GM19351 (cell line): ENCODE data around the gene HNRNPDL.
A peak's percentile ranks its signal among the peaks of the same experiment; 100 is the strongest.
"Not testable (repeated sequence)": the region's sequence is repeated elsewhere in the genome, so short reads cannot be mapped to it uniquely, and the experiment has no call there.

Experiments
- ATAC-seq: cut with Tn5 transposase; IDR thresholded peaks from one replicate; pipeline ENCODE4 v1.9.1; 2021; ENCODE audit warnings: mild to moderate bottlenecking, moderate library complexity; ENCODE audit not compliant: unreplicated experiment

Gene HNRNPDL

DNA sequence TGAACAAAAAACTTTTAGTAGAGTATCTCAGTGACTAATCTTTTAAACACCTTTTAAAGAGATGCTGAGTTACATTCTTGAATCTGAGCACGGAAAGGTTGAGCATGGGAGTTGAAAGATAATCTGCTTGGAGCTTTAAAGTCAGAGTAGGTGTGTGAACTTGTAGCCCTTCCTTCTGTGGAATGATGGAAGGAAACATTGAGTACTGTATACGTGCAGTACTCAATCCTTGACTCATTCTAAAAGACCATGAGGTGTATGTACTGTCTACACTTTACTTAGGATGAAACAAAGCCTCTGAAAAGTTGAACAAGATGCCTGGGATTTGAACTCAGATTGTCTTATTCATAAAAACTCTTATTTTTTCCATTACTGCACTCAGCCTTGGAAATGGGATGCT is 3.5 kb upstream of the HNRNPDL start:
- no peak for ATAC-seq

DNA sequence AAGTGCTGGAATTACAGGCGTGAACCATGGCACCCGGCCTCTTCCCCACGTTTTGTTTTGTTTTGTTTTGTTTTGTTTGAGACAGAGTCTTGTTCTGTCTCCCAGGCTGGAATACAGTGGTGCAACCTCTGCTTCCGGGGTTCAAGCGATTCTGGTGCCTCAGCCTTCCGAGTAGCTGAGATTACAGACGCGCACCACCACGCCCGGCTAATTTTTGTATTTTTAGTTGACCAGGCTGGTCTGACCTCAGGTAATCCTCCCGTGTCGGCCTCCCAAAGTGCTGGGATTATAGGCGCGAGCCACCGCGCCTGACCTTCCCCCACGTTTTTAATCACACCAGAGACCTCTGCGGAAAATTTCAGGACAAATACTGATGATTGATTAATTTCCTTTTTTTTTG is 2.3 kb upstream of the HNRNPDL start:
- ATAC-seq: no peak

- ATAC-seq: no peak
Observed at GRCh38 chr4:82431831-82432230, 1.6 kb upstream of the HNRNPDL start.

DNA sequence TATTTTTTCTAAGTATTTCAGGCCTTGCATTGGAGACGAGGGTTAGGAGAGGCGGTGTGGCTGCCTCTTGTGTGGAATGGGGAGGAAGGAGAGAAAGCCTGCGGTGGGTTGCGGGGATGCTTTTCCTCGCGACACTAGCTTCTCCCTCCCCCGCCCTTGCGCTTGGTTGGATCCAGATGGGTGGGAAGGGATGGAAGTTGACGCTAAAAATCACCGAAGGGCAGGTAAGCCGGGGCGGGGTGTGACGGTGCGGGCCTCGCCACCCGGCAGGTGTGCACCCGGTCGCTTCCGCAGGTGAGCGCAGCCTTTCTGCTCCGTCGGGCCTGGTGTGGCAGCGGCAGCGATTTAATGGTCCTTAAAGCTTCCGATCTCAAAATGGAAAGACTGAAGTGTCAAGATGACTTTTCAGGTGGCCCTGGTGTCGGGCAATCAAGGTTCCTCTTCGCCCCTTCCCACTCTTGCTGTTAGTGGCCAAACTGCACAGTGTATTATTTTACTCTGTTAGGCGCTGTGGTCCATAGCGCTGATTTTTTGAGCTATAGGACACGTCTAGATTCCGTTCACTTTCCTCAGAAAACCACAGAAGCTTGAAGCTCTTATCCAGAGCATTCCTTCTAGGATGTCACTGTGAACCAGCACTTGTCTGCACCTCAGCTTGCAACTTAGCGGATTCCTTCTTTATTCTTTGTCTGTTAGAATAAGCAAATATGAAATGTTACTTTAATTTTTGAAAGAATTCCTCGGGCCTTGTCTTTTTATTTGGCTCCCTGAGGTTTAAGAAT is 893 bp upstream of the HNRNPDL start:
- no peak for ATAC-seq

GRCh38 chr4:82429728-82430192 is 502 bp downstream of the HNRNPDL start:
- peak; percentile 14 for ATAC-seq

DNA sequence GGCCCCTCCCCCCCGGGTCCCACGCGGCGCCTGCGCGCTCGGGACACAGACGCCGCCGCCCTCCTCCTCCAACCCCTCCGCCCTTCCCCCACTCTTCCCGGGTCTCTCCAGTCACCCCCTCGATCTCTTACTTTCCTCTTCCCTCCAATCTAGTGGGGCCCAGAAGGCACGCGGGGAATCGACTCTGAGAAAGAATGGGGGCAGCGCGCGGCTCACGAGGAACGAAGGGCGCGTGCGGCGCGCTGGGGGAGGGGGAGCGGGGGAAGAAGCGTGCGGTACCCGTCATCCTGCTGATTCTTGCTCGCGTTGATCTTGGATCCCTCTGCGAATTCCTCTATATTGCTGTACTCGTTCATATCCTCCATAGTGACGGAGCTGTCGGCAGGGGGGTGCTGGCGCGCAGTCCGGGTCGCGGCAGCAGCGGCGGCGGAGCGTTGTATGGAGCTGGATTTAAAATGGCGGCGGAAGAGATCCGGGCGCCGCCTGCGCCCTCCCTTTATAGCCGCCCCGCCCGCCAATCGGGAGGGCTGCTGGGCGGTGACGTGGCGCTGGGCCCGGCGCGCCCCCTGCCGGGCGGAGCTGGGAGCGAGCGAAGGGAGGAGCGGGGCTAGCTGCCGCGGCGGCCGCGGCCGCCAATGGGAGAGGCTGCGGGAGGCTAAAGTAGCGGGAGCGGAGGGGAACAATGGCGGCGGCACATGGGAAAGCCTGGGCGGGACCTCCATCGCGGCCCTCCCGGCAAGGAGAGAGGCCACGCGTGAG is 1.1 kb downstream of the HNRNPDL start:
- peak; percentile 44 for ATAC-seq

DNA sequence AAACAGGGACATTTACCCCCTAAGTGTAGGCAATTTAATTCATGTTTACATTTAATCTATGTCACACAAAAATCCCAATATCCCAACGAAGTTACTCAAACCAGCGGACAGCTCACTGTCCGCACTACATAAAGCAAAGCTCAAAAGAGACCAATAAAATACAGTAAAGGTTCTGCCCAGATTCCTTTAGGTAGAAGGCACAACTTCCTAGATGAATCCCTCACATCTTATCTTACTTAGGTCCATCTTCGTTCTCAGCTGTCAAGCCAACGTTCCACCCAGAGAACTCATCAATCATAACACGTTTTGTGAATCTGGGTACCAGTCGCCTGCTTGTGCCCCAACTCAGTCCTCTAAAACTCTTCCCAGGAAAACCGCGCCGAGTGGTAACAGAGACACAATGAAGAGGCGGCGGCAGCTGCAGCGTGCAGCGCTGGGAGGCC is 1.7 kb downstream of the HNRNPDL start:
- no peak for ATAC-seq

GRCh38 chr4:82425478-82425877 is 4.8 kb downstream of the HNRNPDL start:
- ATAC-seq: no peak

DNA sequence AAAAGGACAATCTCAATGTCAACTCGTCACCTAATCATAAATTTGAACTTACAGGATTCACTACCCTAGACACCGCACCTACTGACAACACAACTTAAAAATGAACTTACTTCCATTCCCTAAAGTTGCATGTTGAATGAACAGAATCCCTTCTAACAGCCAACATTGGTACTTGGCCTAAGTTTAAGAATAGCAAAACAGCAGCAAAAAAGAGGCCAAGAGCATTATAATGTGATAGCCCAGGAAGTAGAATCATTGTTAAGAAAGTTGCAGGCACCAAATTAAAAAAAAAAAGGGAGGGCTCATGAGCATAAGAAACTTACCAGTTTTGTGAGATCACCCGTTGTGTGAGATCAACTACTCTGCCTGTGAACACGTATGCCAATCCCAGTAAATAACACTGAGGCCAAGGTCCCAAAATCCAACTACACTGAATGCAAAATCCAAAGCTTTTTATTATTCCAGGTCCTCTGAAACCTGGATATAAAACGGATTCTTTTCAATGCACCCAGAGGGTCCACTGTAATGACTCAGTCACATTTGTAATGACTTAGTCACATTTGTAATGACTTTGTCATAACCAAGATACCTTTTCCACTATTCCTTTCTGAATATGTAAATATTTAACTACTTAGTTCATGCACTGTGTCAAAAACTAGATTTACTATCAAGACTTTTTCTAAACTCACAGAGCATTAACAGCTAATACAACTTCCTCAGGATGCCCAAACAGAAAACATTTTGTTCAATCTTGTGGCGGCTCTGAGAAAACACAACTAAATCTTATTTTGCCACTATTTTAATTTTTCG is 6.8 kb downstream of the HNRNPDL start:
- ATAC-seq: no peak

DNA sequence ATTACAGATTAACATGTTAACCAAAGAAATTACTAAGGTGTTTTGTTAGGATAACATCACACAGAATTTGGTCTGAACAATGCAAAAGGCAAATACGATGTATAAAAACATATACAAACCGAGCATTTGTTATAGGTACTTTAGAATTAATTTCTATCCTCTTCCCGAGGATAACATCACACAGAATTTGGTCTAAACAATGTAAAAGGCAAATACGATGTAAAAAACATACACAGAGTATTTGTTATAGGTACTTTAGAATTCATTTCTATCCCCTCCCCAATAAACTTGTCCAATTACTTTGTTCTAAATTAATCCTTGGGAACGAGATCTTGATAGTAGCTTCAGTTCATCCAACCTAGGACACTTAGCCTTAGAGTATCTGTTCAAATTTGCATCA is 7.6 kb downstream of the HNRNPDL start:
- no peak for ATAC-seq

GRCh38 chr4:82421796-82422560 is 8.3 kb downstream of the HNRNPDL start:
- ATAC-seq: no peak

DNA sequence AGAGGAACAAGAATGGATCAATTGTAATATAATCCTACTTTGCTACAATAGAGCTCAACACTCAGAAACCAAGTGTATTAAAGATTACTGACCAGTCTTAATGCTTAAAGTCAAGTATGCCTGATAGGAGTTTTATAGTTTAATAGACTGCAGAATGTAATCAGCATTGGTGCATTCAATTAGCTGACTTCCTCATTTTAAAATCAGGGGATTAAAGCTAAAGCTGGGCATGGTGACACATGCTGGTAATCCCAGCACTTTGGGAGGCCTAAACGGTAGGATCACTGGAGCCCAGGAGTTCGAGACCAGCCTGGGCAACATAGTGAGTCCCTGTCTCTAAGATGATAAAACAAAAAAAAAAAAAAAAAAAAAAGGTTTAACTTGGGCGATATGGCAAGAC is 10.8 kb downstream of the HNRNPDL start:
- ATAC-seq: no peak

DNA sequence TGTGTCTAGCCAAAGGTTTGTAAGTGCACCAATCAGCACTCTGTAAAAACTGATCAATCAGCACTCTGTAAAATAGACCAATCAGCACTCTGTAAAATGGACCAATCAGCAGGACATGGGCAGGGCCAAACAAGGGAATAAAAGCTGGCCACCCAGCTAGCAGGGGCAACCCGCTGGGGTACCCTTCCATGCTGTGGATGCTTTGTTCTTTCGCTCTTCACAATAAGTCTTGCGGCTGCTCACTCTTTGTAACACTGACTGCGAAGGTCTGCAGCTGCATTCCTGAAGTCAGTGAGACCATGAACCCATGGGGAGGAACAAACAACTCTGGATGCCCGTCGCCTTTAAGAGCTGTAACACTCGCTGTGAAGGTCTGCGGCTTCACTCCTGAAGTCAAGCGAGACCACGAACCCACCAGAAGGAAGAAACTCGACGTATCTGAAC is 14.3 kb downstream of the HNRNPDL start:
- no peak for ATAC-seq

DNA sequence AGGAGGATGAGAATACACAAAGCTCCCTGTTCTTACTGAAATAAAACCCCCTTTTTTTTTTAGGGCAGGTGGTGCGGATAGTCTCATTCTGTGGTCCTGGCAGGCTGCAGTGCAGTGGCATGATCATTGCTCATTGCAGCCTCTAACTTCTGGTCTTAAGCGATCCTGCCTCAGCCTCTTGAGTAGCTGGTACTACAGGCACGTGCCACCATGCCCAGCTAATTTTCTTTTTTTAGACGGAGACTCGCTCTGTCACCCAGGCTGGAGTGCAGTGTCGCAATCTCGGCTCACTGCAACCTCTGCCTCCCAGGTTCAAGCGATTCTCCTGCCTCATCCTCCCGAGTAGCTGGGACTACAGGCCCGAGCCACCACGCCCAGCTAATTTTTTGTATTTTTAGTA is 15.2 kb downstream of the HNRNPDL start:
- ATAC-seq: not testable (repeated sequence)

DNA sequence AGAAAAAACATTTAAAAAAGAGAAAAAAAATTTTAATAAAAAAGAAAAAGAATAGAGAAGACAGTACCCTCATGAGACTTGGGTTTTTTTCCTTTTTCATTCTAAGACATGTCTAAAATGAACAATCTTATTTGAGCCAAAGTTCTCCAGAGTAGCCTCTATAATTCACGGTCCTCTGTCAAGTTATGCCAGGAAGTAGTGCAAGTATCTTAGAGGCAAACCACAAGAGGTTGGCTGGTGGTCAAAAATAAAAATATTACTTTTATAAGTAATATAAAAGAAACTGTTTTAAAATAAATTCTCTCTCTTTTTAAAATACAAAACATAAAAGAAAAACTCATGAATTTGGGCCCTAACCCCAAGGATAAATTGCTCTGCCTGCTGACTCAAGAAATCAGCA is 26.5 kb downstream of the HNRNPDL start:
- no peak for ATAC-seq

GRCh38 chr4:82402196-82402775 is 28.0 kb downstream of the HNRNPDL start:
- no peak for ATAC-seq

DNA sequence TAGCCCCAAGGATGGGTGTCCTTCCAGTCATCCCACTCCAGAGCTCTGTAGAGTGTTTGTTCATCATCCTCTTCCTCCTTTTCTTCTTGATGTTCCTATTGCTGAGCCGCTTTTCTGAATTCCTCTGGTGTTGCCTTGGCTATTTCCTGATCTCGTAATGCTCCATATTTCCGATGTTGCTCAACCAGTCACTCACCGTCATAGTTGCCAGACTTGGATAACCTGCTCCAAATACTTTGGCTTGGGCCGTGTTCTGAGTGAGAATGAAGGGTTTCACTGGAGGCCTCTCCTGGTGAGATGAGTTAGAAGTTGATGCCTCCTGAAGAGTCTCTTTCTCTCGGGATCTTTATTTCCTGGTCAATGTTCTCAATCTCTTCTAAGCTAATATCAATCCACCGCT is 28.7 kb downstream of the HNRNPDL start:
- ATAC-seq: no peak

DNA sequence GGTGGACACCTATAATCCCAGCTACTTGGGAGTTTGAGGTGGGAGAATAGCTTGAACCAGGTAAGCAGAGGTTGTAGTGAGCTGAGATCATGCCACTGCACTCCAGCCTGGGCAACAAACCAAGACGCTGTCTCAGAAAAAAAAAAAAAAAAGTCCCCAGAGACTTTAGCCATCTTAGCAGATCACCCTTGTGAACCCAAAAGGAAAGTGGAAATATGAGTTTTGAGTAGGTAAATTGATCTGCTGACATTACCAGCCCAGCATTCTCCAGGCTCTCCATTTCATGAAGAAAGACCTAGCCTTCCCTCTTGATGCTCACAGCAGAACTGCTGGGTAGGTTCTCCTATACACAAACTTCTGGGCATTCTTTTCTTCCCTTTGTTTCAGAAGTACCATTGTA is 32.0 kb downstream of the HNRNPDL start:
- no peak for ATAC-seq

DNA sequence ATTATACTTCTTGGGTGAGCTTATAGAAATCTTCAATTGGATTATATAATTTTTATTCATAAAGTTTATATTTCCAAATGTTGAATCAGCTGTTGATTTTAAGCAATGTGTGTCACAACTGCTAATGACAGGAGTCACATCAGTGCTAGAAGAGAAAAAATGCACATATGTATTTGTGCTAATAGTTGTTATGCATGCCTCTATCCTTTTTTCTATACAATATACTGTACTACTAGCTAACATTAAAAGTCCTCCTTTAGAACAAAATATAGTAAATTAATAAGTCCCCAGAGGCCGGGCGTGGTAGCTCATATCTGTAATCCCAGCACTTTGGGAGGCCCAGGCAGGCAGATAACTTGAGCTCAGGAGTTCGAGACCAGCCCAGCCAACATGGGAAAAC is 32.7 kb downstream of the HNRNPDL start:
- no peak for ATAC-seq

- no peak for ATAC-seq
Observed at GRCh38 chr4:82394896-82395295, 35.4 kb downstream of the HNRNPDL start.
